GM12878 (cell line): ENCODE results near the gene C19orf47. TPM values are rescaled to one million over a fixed set of nuclear protein-coding genes. Genes with fewer than 3 reads are reported as not detected.

Experiments
- ATAC-seq: fragments of 200-7000 bp; cut with Tn5 transposase; 3 replicates; pipeline ENCODE4 v1.9.1; 2020; ENCODE audit warnings: mild to moderate bottlenecking, moderate library complexity
- BruUV-seq: library from RNA; stranded (reverse); fragments of 400-500 nt; replicated peaks from 2 replicates; lab custom pipeline; 2021; lab: Mats Ljungman, UMichigan
- CTCF ChIA-PET: fragments of 300-600 bp; sonication (Branson Sonifier 250); formaldehyde crosslinking; extraction: SDS; loops from one replicate; lab custom pipeline; 2021; ENCODE audit warnings: inconsistent platforms; lab: Yijun Ruan, JAX
- POLR2A ChIA-PET: fragments of 350-600 bp; formaldehyde crosslinking; extraction: SDS; loops from one replicate; lab custom pipeline; 2021; ENCODE audit warnings: inconsistent platforms; lab: Charles Lee
- RAD21 ChIA-PET: fragments of 300-600 bp; sonication (Branson Sonifier 250); formaldehyde crosslinking; loops from one replicate; lab custom pipeline; 2023; ENCODE audit warnings: antibody characterized with exemption; ENCODE audit not compliant: unreplicated experiment; lab: Charles Lee
- SMC1A ChIA-PET: fragments of 300-600 bp; sonication (Branson Sonifier 250); formaldehyde crosslinking; loops from one replicate; lab custom pipeline; 2023; ENCODE audit not compliant: unreplicated experiment, uncharacterized antibody; lab: Charles Lee
- DNase-seq: peaks from one replicate; pipeline ENCODE4 v3.0.0-alpha.2; 2011; ENCODE audit warnings: low read depth, low spot score
- FAIRE-seq: peaks from 3 replicates; lab custom pipeline; 2011; peaks lifted over from hg19 to GRCh38; lab: Jason Lieb, UNC
- H2AFZ ChIP-seq: 2 replicates; pipeline ENCODE4 v1.6.0; 2011; ENCODE audit warnings: low read depth, low read length, control low read depth; ENCODE audit not compliant: control insufficient read depth
- H3K27ac ChIP-seq: 2 replicates; pipeline ENCODE4 v1.5.1; 2011; ENCODE audit warnings: control low read depth; ENCODE audit not compliant: control insufficient read depth, insufficient read depth
- H3K27me3 ChIP-seq, 2 experiments: replicated peaks in 1 of 2; 2 replicates each; pipeline versions ENCODE4 v1.6.0 to v1.6.1; 2011; ENCODE audit warnings: low read length in 1 of 2; ENCODE audit not compliant: control insufficient read depth in 2 of 2, insufficient read depth in 2 of 2
- H3K36me3 ChIP-seq, 2 experiments: 2 replicates each; pipeline ENCODE4 v1.5.1; 2011; ENCODE audit warnings: low read length in 1 of 2; ENCODE audit not compliant: control insufficient read depth in 2 of 2, insufficient read depth in 2 of 2
- H3K4me1 ChIP-seq: 2 replicates; pipeline ENCODE4 v1.6.1; 2011; ENCODE audit warnings: mild to moderate bottlenecking, low read length, moderate library complexity, mixed read lengths; ENCODE audit not compliant: control insufficient read depth, insufficient read depth
- H3K4me2 ChIP-seq: 2 replicates; pipeline ENCODE4 v1.6.0; 2011; ENCODE audit warnings: control low read depth; ENCODE audit not compliant: control insufficient read depth, insufficient read depth
- H3K4me3 ChIP-seq: fragments of 200-600 bp; sonication (generic); 2 replicates; pipeline ENCODE4 v1.5.1; 2016
- H3K79me2 ChIP-seq: 2 replicates; pipeline ENCODE4 v1.6.0; 2011; ENCODE audit warnings: low read length; ENCODE audit not compliant: control insufficient read depth, insufficient read depth
- H3K9ac ChIP-seq: 2 replicates; pipeline ENCODE4 v1.8.0; 2011; ENCODE audit warnings: low read length, control low read depth, mixed read lengths; ENCODE audit not compliant: control insufficient read depth, insufficient read depth
- H3K9me3 ChIP-seq: replicated peaks from 3 replicates; pipeline ENCODE4 v1.5.1; 2011; ENCODE audit warnings: mild to moderate bottlenecking, low read length; ENCODE audit not compliant: control insufficient read depth, insufficient read depth
- H4K20me1 ChIP-seq: 2 replicates; pipeline ENCODE4 v1.6.0; 2011; ENCODE audit not compliant: control insufficient read depth, insufficient read depth
- CBFB ChIP-seq: IDR thresholded peaks from 2 replicates; pipeline ENCODE4 v1.6.1; 2016; ENCODE audit warnings: antibody characterized with exemption, low read depth
- CHD1 ChIP-seq: IDR thresholded peaks from 2 replicates; pipeline ENCODE4 v1.6.1; 2012; ENCODE audit warnings: low read depth, low read length, improper control_type of control experiment
- CREM ChIP-seq: IDR thresholded peaks from 2 replicates; pipeline ENCODE4 v1.6.1; 2014; ENCODE audit warnings: antibody characterized with exemption, low read depth
- FOS ChIP-seq: IDR thresholded peaks from 3 replicates; pipeline ENCODE4 v1.6.1; 2011; ENCODE audit warnings: borderline replicate concordance; ENCODE audit not compliant: insufficient read length; ENCODE audit errors: extremely low read depth
- IKZF1 ChIP-seq: fragments of 450-650 bp; conservative IDR thresholded peaks from 2 replicates; pipeline ENCODE4 v1.6.1; 2017; ENCODE audit warnings: antibody characterized with exemption, mild to moderate bottlenecking
- IKZF2 ChIP-seq, 2 experiments: fragments of 450-650 bp; IDR thresholded peaks; 2 replicates each; pipeline ENCODE4 v1.6.1; 2017; ENCODE audit warnings: mild to moderate bottlenecking in 2 of 2, moderate library complexity in 2 of 2
- IRF5 ChIP-seq: fragments of 450-650 bp; IDR thresholded peaks from 2 replicates; pipeline ENCODE4 v1.6.1; 2017; ENCODE audit warnings: borderline replicate concordance
- PAX5 ChIP-seq: IDR thresholded peaks from 2 replicates; pipeline ENCODE4 v1.6.1; 2011; ENCODE audit warnings: low read depth, low read length, borderline replicate concordance
- RAD21 ChIP-seq: IDR thresholded peaks from 2 replicates; pipeline ENCODE4 v1.6.1; 2011; ENCODE audit warnings: mild to moderate bottlenecking, low read depth, low read length, moderate library complexity; ENCODE audit not compliant: insufficient read depth
- RELA ChIP-seq: fragments of 450-650 bp; IDR thresholded peaks from 2 replicates; pipeline ENCODE4 v1.8.0; 2014; ENCODE audit warnings: borderline replicate concordance; ENCODE audit not compliant: partially characterized antibody
- SMC3 ChIP-seq: IDR thresholded peaks from 2 replicates; pipeline ENCODE4 v1.6.1; 2011; ENCODE audit warnings: low read length, improper control_type of control experiment, borderline replicate concordance
- WRNIP1 ChIP-seq: IDR thresholded peaks from 2 replicates; pipeline ENCODE4 v1.6.1; 2011; ENCODE audit warnings: low read depth, low read length, improper control_type of control experiment, borderline replicate concordance
- YY1 ChIP-seq: IDR thresholded peaks from 2 replicates; pipeline ENCODE4 v1.6.1; 2011; ENCODE audit warnings: low read depth, mild to moderate bottlenecking, low read length
- ZNF217 ChIP-seq: fragments of 450-650 bp; IDR thresholded peaks from 2 replicates; pipeline ENCODE4 v1.6.1; 2017; ENCODE audit warnings: antibody characterized with exemption, mild to moderate bottlenecking
- ZZZ3 ChIP-seq: IDR thresholded peaks from 2 replicates; pipeline ENCODE4 v1.6.1; 2011; ENCODE audit warnings: low read depth; ENCODE audit not compliant: control insufficient read depth, insufficient read length
- WGBS: methylation state at CpG from one replicate; pipeline ENCODE4 v1.1.6; 2016; ENCODE audit warnings: low lambda C conversion rate; ENCODE audit not compliant: insufficient replicate concordance, insufficient coverage; ENCODE audit errors: missing lambda C conversion rate; 5-methylcytosine and 5-hydroxymethylcytosine counted together
- in situ Hi-C: fragments of 300-500 bp; cut with MboI; formaldehyde crosslinking; loops from 9 replicates; pipeline ENCODE4 v1.14.3; 2018; ENCODE audit warnings: mixed read lengths
- intact Hi-C: fragments of 100-400 bp; cut with micrococcal nuclease; formaldehyde crosslinking; loops from one replicate; pipeline ENCODE4 v1.14.2; 2022; ENCODE audit not compliant: unreplicated experiment
- polyA plus RNA-seq, 11 experiments: library from polyadenylated mRNA; depleted of rRNA in 4 of 11; unstranded in 6 of 11; stranded (reverse) in 5 of 11; fragments of >200 nt; fragmentation: Nextera tagmentation in 4 of 11; fragmentation: Illumina TruSeq in 1 of 11; extraction: Ambion mirVana in 4 of 11; extraction: Trizol in 1 of 11; gene quantifications; 1 replicate in 1 of 11; 2 replicates in 10 of 11; pipeline versions ENCODE4 v1.2.1 to v1.2.3, GENCODE V29; 2011 to 2016; ENCODE audit warnings: inconsistent platforms in 2 of 11, missing spikeins in 2 of 11, low read depth in 1 of 11
- total RNA-seq, 4 experiments: library from RNA; depleted of rRNA in 3 of 4; stranded (reverse); fragments of >200 nt in 3 of 4; fragmentation: Illumina TruSeq in 1 of 4; extraction: Trizol in 1 of 4; gene quantifications; 2 replicates each; pipeline versions ENCODE4 v1.2.1 to v1.2.3, GENCODE V29; 2013 to 2021
- TF ChIP-seq, protein P1 (sequence below): fragments of 450-650 bp; conservative IDR thresholded peaks from 2 replicates; pipeline ENCODE4 v1.6.1; 2017; ENCODE audit warnings: mild to moderate bottlenecking, moderate library complexity
- TF ChIP-seq, protein P2 (sequence below): fragments of 450-650 bp; IDR thresholded peaks from 2 replicates; pipeline ENCODE4 v1.6.1; 2017; ENCODE audit warnings: mild to moderate bottlenecking, low read depth, inconsistent platforms; ENCODE audit not compliant: poor library complexity, severe bottlenecking

The C19orf47 gene
- total and polyA plus RNA-seq, 10 of the 15 experiments (the other 5 are each of a cell fraction or from before 2014, with no cell fraction given): 0.11 to 29.1 (median 20.2) TPM

GRCh38 chr19:40305403-40305802 lies 42.8 kb downstream of the C19orf47 start:
- WGBS: 5% methylated on average over 5 of the region's 5 CpGs
- RAD21 ChIA-PET: interaction anchor here (0.6 to 2.5 kb wide), 37 partner anchors 8 to 356 kb away, joined by 3 to 28 read pairs (median 4); partner anchors contain the start of genes AKT2, BLVRB, SERTAD1 and SERTAD3
- in situ Hi-C loops (loop anchor here (10.0 kb wide), 1 partner anchor 299 kb away; the partner anchor contains the start of gene LTBP4), intact Hi-C loops (loop anchor here (1.0 to 5.0 kb wide), 4 partner anchors 139 to 293 kb away; partner anchors contain the start of gene SERTAD3)
- Histone ChIP-seq H3K4me2 (no peak overlapping the region), H3K36me3 (no peaks in the 10 kb centered on the region), H2AFZ (no peak overlapping the region; the same call in 1 of the 2 replicates), H3K9me3 (no peaks in the 10 kb centered on the region), H3K27ac (no peak overlapping the region), H3K27me3 (no peaks in the 10 kb centered on the region), H3K9ac (no peak overlapping the region), H4K20me1 (no peaks in the 10 kb centered on the region), H3K4me1 (no peaks in the 10 kb centered on the region), H3K79me2 (no peaks in the 10 kb centered on the region), H3K4me3 (no peak overlapping the region)
- DNase-seq (peak; percentile 38), FAIRE-seq (peak; percentile 78), ATAC-seq (peak; percentile 87)
- POLR2A ChIA-PET: interaction anchor here (0.8 to 1.4 kb wide), 3 partner anchors 115 to 159 kb away, joined by 3 to 5 read pairs (median 4); no protein-coding TSS in a partner anchor
- CTCF ChIA-PET: interaction anchor here (0.6 to 3.0 kb wide), 60 partner anchors 9 to 333 kb away, joined by 3 to 31 read pairs (median 5); partner anchors contain the start of genes BLVRB, C19orf47, LTBP4 and PLD3
- BruUV-seq: no TSS peak
- SMC1A ChIA-PET: interaction anchor here (0.6 to 2.6 kb wide), 34 partner anchors 9 to 330 kb away, joined by 3 to 24 read pairs (median 3); partner anchors contain the start of genes BLVRB and SERTAD3
- TF ChIP-seq, protein P1, sequence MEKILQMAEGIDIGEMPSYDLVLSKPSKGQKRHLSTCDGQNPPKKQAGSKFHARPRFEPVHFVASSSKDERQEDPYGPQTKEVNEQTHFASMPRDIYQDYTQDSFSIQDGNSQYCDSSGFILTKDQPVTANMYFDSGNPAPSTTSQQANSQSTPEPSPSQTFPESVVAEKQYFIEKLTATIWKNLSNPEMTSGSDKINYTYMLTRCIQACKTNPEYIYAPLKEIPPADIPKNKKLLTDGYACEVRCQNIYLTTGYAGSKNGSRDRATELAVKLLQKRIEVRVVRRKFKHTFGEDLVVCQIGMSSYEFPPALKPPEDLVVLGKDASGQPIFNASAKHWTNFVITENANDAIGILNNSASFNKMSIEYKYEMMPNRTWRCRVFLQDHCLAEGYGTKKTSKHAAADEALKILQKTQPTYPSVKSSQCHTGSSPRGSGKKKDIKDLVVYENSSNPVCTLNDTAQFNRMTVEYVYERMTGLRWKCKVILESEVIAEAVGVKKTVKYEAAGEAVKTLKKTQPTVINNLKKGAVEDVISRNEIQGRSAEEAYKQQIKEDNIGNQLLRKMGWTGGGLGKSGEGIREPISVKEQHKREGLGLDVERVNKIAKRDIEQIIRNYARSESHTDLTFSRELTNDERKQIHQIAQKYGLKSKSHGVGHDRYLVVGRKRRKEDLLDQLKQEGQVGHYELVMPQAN: no peak
- TF ChIP-seq ZNF217 (no peak), PAX5 (no peak), RAD21 (peak; percentile 95), ZZZ3 (no peak), RELA (no peak), CREM (no peak), IKZF1 (no peak), IRF5 (no peak), CBFB (no peak), SMC3 (peak; percentile 93), IKZF2 (IDR thresholded peaks at IDR 0.05) (no peak), CHD1 (no peak), FOS (no peak), WRNIP1 (no peak), YY1 (peak; percentile 57; the same call in 1 of the 2 replicates)
- TF ChIP-seq, protein P2, sequence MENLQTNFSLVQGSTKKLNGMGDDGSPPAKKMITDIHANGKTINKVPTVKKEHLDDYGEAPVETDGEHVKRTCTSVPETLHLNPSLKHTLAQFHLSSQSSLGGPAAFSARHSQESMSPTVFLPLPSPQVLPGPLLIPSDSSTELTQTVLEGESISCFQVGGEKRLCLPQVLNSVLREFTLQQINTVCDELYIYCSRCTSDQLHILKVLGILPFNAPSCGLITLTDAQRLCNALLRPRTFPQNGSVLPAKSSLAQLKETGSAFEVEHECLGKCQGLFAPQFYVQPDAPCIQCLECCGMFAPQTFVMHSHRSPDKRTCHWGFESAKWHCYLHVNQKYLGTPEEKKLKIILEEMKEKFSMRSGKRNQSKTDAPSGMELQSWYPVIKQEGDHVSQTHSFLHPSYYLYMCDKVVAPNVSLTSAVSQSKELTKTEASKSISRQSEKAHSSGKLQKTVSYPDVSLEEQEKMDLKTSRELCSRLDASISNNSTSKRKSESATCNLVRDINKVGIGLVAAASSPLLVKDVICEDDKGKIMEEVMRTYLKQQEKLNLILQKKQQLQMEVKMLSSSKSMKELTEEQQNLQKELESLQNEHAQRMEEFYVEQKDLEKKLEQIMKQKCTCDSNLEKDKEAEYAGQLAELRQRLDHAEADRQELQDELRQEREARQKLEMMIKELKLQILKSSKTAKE: no peak
